HG02943 (cell line): ENCODE results near the gene CATSPER4.

ENCODE experiments used
- ATAC-seq: cut with Tn5 transposase; IDR thresholded peaks from one replicate; pipeline ENCODE4 v1.9.1; 2021; ENCODE audit warnings: mild to moderate bottlenecking, low read depth, moderate library complexity; ENCODE audit not compliant: unreplicated experiment

CATSPER4 gene

DNA sequence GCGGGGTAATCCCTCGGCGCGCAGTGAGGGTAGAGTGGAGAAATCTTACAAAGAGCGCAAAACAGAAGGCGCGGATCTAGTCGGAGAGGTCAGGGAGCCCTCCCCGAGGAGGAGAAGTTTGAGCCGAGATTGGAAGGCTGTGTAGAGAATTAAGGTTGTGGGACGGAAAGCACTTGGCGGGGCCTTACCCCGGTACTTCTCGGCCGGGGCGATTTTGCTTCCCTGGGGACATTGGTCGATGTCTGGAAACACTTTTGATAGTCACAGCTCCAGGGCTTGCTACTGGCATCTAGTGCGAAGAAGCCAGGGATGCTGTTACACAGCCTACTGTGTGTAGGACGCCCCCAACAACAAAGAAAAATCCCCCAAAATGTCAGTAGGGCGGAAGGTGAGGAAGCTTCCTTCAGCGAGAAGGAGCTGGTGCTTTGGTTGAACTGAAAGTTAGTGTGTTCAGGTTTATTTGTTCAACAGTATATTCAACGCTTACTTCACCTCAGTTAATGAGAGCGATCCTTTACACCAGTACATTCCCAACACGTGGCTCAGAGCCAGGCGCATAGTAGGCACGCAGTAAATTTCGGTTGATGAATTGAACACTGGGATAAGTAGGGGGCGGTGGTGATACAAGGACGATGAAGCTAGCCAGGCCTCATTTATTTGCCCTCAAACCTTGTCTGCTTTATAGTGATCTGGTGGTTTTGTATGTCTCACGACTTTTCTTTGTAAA is 44.4 kb downstream of the CATSPER4 start:
- no peak for ATAC-seq

DNA sequence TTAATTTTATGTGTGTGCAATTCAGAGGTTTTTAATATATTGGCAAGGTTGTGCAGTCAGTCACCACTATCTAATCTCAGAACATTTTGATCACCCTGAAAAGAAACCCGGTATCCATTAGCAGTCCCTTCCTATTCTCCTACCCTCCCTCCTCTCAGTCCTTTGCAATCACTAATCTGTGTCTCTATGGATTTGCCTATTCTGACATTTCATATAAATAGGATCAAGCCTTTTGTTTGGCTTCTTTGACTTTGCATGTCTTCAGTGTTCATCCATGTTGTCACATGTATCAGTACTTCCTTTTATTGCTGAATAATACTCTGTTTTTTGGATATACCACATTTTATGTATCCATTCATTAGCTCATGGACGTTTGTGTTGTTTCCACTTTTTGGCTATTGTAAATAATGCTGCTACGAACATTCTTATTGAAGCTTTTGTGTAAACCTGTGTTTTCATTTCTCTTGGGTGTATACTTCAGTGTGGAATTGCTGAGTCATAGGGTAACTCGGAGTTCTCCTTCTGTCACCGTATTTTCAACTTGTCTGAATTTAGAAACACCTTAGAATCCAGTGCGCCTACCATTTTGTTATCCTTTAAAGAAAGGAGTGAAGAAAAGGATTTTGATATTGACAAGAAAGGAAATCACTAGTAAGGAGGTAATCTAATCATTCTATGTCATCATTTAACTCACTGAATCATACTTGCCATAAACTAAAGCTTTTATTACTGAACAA is 47.0 kb downstream of the CATSPER4 start:
- no peak for ATAC-seq

DNA sequence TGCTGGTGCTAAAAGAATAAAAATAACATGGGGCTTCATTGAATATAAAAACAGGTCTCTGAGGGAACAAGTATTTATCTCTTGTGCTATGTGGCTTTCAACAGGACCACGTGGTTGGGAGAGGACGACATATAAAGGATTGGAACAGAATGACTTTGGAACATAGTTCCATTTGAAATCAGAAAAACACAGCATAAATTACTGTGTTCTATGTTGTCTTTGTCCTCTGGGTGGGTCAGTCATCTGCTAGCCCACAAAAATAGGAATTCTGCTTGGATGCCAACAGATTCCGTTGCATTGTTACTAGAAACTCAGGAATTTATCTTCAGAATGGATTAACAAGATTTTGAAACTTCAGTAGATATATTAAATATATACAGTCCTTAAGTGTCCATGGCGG is 49.5 kb downstream of the CATSPER4 start:
- ATAC-seq = no peak
